ENCODE measurements around the gene NPTN. TPM values are rescaled to one million over a fixed set of nuclear protein-coding genes. Genes with fewer than 3 reads are reported as not detected.

The NPTN gene
- total RNA-seq, 4 donors from 2014 or later: 81.6 to 125 (median 92.4) TPM

DNA sequence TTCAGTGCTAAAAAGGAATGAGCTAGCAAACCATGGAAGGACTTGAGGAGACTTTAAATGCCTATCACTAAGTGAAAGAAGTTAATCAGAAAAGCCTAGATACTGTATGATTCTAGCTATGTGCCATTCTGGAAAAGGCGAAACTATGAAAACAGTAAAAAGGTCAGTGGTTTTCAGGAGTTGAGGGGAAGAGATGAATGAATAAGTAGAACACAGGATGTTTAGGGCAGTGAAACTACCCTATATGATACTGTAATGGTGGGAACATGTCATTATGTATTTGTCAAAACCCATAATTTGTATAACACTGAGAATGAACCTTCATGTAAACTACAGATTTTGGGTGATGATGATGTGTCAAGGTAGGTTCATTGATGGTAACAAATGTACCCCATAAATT is 41.4 kb upstream of the NPTN start:
- Histone ChIP-seq H3K4me1 (peaks cover 0 to 4% (median 0%) of the 10 kb centered on the region in 3 donors), H3K27me3 (peaks cover 0 to 73% (median 0%) of the 10 kb centered on the region in 4 donors), H3K27ac (no peak overlapping the region), H3K9me3 (no peaks in the 10 kb centered on the region), H3K4me3 (no peak overlapping the region), H3K36me3 (no peaks in the 10 kb centered on the region)
- DNase-seq: no peak
- intact Hi-C loops (cut with DNase I): no loop called here
- TF ChIP-seq POLR2A (IDR thresholded peaks at IDR 0.05) (no peak), CTCF (IDR thresholded peaks at IDR 0.05) (no peak)
- 89 to 96% methylated on average over 1 of the region's 1 CpG for WGBS, 2 donors

DNA sequence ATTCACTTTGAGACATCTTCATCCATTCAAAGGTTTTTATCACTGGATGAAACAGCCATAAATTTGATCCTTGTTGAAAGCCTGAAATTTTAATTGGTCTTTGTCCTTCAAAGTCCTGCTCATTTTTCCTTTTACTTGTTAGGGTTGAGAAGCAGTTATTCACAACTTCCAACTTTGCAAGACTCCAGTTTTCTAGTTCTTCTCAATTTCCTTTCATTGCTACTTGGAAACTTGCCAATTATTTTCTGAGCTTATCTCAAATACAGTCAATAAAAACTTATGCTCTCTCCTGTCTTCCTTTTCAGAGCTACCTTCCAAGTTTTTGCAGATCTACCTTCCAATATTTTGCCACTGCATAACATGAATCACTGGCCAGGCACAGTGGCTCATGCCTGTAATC is 27.3 kb upstream of the NPTN start:
- Histone ChIP-seq H3K27ac (no peak overlapping the region), H3K9me3 (no peaks in the 10 kb centered on the region), H3K27me3 (peaks cover 0 to 43% (median 0%) of the 10 kb centered on the region in 4 donors), H3K4me1 (no peaks in the 10 kb centered on the region), H3K36me3 (no peaks in the 10 kb centered on the region), H3K4me3 (no peak overlapping the region)
- intact Hi-C loops (cut with DNase I): no loop called here
- DNase-seq: no peak
- no peak for TF ChIP-seq CTCF (IDR thresholded peaks at IDR 0.05)
- no peak for TF ChIP-seq POLR2A (IDR thresholded peaks at IDR 0.05)

DNA sequence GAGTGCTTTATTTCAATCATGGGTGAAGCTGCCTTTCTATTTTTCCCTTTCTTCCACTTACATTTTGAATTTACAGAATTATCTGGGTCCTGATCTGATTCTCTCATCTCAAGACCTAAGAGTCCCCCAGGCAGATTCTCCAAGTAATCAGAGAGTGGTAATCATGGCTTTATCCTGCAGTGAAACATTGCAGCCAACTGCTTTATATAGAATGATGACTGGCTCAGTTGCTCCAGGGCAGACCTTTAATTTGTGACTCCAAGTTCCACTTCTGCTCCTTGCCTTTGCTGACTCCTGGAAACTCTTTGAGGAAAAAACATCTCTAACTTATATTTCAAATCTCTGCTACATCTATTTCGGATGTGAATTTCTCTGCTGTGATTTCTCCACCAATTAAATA is 25.5 kb upstream of the NPTN start:
- no peak for DNase-seq
- intact Hi-C loops (cut with DNase I): no loop called here
- peaks cover 0 to 39% (median 0%) of the 10 kb centered on the region in 4 donors for H3K27me3 ChIP-seq
- no peaks in the 10 kb centered on the region for H3K9me3 ChIP-seq
- 71 to 75% methylated on average over 1 of the region's 1 CpG for WGBS, 2 donors
- no peak overlapping the region for H3K27ac ChIP-seq
- H3K4me1 ChIP-seq: no peaks in the 10 kb centered on the region
- no peak for TF ChIP-seq CTCF (IDR thresholded peaks at IDR 0.05)
- no peak for TF ChIP-seq POLR2A (IDR thresholded peaks at IDR 0.05)
- no peak overlapping the region for H3K4me3 ChIP-seq
- H3K36me3 ChIP-seq: no peaks in the 10 kb centered on the region

DNA sequence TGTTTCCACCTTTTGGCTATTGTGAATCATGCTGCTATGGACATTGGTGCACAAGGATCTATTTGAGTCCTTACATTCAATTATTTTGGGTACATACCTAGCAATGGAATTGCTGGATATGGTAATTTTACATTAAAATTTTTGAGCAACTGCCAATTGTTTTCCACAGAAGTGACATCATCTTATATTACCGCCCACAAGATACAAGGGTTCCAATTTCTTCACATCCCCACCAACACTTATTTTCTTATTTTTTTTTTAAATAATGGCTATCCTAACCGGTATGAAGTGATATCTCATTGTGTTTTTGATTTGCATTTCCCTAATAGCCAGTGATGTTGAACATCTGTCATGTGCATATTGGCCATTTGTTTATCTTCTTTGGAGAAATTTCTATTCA is 22.5 kb upstream of the NPTN start:
- H3K9me3 ChIP-seq: no peaks in the 10 kb centered on the region
- peaks cover 0 to 36% (median 0%) of the 10 kb centered on the region in 4 donors for H3K27me3 ChIP-seq
- no peak for DNase-seq
- H3K27ac ChIP-seq: no peak overlapping the region
- intact Hi-C loops (cut with DNase I): no loop called here
- H3K36me3 ChIP-seq: no peaks in the 10 kb centered on the region
- TF ChIP-seq POLR2A (IDR thresholded peaks at IDR 0.05): no peak
- no peak for TF ChIP-seq CTCF (IDR thresholded peaks at IDR 0.05)
- H3K4me1 ChIP-seq: peaks cover 0 to 5% (median 0%) of the 10 kb centered on the region in 3 donors
- H3K4me3 ChIP-seq: no peak overlapping the region
- WGBS, 2 donors: 89 to 90% methylated on average over 2 of the region's 2 CpGs

DNA sequence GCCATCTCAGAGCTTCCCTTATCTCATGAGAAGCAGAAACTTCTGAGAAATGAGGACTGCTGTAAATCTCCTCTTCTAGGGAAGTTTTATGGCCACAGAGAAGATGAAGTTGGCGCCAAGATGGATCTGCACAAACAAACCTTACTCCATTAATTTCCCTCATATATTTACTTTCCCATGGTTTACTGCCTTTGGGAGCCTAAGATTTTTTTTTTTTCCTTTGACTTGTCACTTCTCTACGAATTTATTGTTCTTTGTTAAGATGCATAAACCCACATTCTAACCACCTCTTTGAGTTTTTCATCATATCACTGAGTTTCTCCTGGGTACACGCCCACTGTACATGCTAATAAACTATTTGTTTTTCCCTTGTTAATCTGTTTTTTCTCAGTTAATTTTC is 21.5 kb upstream of the NPTN start:
- 64 to 66% methylated on average over 3 of the region's 3 CpGs for WGBS, 2 donors
- no peak overlapping the region for H3K27ac ChIP-seq
- intact Hi-C loops (cut with DNase I): no loop called here
- H3K4me1 ChIP-seq: peaks cover 0 to 7% (median 0%) of the 10 kb centered on the region in 3 donors
- no peak overlapping the region for H3K4me3 ChIP-seq
- no peaks in the 10 kb centered on the region for H3K9me3 ChIP-seq
- H3K36me3 ChIP-seq: no peaks in the 10 kb centered on the region
- no peak for TF ChIP-seq CTCF (IDR thresholded peaks at IDR 0.05)
- no peak for TF ChIP-seq POLR2A (IDR thresholded peaks at IDR 0.05)
- peaks cover 0 to 32% (median 0%) of the 10 kb centered on the region in 4 donors for H3K27me3 ChIP-seq
- no peak for DNase-seq
